HEK293T (cell line): ENCODE measurements around the gene LTBP1.

Experiments used
- CTCF ChIA-PET: fragments of 350-600 bp; formaldehyde crosslinking; extraction: SDS; loops from one replicate; lab custom pipeline; 2021; ENCODE audit warnings: antibody characterized with exemption, inconsistent platforms; lab: Yijun Ruan, JAX
- POLR2A ChIA-PET: fragments of 350-600 bp; formaldehyde crosslinking; extraction: SDS; loops from one replicate; lab custom pipeline; 2020; ENCODE audit warnings: antibody characterized with exemption, inconsistent platforms; lab: Yijun Ruan, JAX
- DNase-seq: peaks from one replicate; pipeline ENCODE4 v3.0.0; 2012; ENCODE audit warnings: mixed read lengths; ENCODE audit errors: extremely low spot score
- ARNT ChIP-seq: fragments of 450-650 bp; IDR thresholded peaks from 2 replicates; pipeline ENCODE4 v1.6.1; 2017; ENCODE audit warnings: mild to moderate bottlenecking
- BHLHE40 ChIP-seq: fragments of 450-650 bp; IDR thresholded peaks from 2 replicates; pipeline ENCODE4 v1.6.1; 2016; ENCODE audit warnings: mild to moderate bottlenecking, moderate library complexity, borderline replicate concordance
- CTBP1 ChIP-seq: fragments of 450-650 bp; IDR thresholded peaks from 2 replicates; pipeline ENCODE4 v1.6.1; 2016; ENCODE audit warnings: borderline replicate concordance
- ELF4 ChIP-seq: fragments of 450-650 bp; IDR thresholded peaks from 2 replicates; pipeline ENCODE4 v1.6.1; 2017; ENCODE audit warnings: antibody characterized with exemption
- FOXA1 ChIP-seq: fragments of 450-650 bp; IDR thresholded peaks from 2 replicates; pipeline ENCODE4 v1.6.1; 2016; ENCODE audit warnings: mild to moderate bottlenecking
- FOXK2 ChIP-seq: fragments of 450-650 bp; IDR thresholded peaks from 2 replicates; pipeline ENCODE4 v1.6.1; 2016; ENCODE audit warnings: mild to moderate bottlenecking
- FOXM1 ChIP-seq: fragments of 450-650 bp; IDR thresholded peaks from 2 replicates; pipeline ENCODE4 v1.6.1; 2017; ENCODE audit warnings: mild to moderate bottlenecking, borderline replicate concordance
- HDGF ChIP-seq: fragments of 450-650 bp; IDR thresholded peaks from 2 replicates; pipeline ENCODE4 v1.6.1; 2017; ENCODE audit warnings: antibody characterized with exemption, borderline replicate concordance
- L3MBTL2 ChIP-seq: fragments of 450-650 bp; conservative IDR thresholded peaks from 2 replicates; pipeline ENCODE4 v1.6.1; 2016; ENCODE audit warnings: mild to moderate bottlenecking
- LEF1 ChIP-seq: fragments of 450-650 bp; IDR thresholded peaks from 2 replicates; pipeline ENCODE4 v1.6.1; 2017; ENCODE audit warnings: mild to moderate bottlenecking, borderline replicate concordance
- NFRKB ChIP-seq: fragments of 450-650 bp; IDR thresholded peaks from 2 replicates; pipeline ENCODE4 v1.6.1; 2016; ENCODE audit warnings: mild to moderate bottlenecking, moderate library complexity
- PKNOX1 ChIP-seq: fragments of 450-650 bp; IDR thresholded peaks from 2 replicates; pipeline ENCODE4 v1.6.1; 2016
- SP1 ChIP-seq: fragments of 450-650 bp; IDR thresholded peaks from 2 replicates; pipeline ENCODE4 v1.6.1; 2017
- SUZ12 ChIP-seq: fragments of 450-650 bp; IDR thresholded peaks from 2 replicates; pipeline ENCODE4 v1.6.1; 2016; ENCODE audit warnings: mild to moderate bottlenecking
- TARDBP ChIP-seq: fragments of 450-650 bp; IDR thresholded peaks from 2 replicates; pipeline ENCODE4 v1.6.1; 2016
- ZNF384 ChIP-seq: fragments of 450-650 bp; IDR thresholded peaks from 2 replicates; pipeline ENCODE4 v1.6.1; 2016

The LTBP1 gene

GRCh38 chr2:33013684-33014110, 66.9 kb downstream of the LTBP1 start:
- no peak for DNase-seq
- ChIA-PET POLR2A (no interaction called here), CTCF (no interaction called here)
- TF ChIP-seq L3MBTL2 (no peak), LEF1 (no peak), FOXM1 (no peak), TARDBP (no peak)

GRCh38 chr2:33014268-33014667, 67.5 kb downstream of the LTBP1 start:
- POLR2A ChIA-PET = no interaction called here
- DNase-seq = no peak
- CTCF ChIA-PET = no interaction called here
- TF ChIP-seq SUZ12 (no peak), CTBP1 (no peak), TARDBP (no peak), L3MBTL2 (no peak), FOXK2 (no peak), BHLHE40 (no peak), LEF1 (no peak), FOXM1 (no peak)

GRCh38 chr2:33015421-33016142, 68.8 kb downstream of the LTBP1 start:
- ChIA-PET CTCF (no interaction called here), POLR2A (no interaction called here)
- no peak for DNase-seq
- TF ChIP-seq HDGF = no peak
- TF ChIP-seq FOXK2 = no peak
- no peak for TF ChIP-seq ELF4
- no peak for TF ChIP-seq LEF1
- no peak for TF ChIP-seq FOXM1
- TF ChIP-seq TARDBP = no peak
- no peak for TF ChIP-seq L3MBTL2
- TF ChIP-seq NFRKB = no peak
- TF ChIP-seq BHLHE40 = no peak
- no peak for TF ChIP-seq FOXA1
- no peak for TF ChIP-seq ZNF384

GRCh38 chr2:33018271-33018670, 71.5 kb downstream of the LTBP1 start:
- TF ChIP-seq TARDBP = no peak
- no peak for TF ChIP-seq FOXM1
- no peak for TF ChIP-seq ZNF384
- no peak for TF ChIP-seq L3MBTL2
- no peak for TF ChIP-seq FOXK2
- TF ChIP-seq HDGF = no peak
- TF ChIP-seq SP1 = no peak
- no peak for TF ChIP-seq ARNT
- TF ChIP-seq ELF4 = no peak
- TF ChIP-seq NFRKB = no peak
- no peak for TF ChIP-seq PKNOX1
- TF ChIP-seq BHLHE40 = no peak
- ChIA-PET POLR2A (no interaction called here), CTCF (no interaction called here)
- no peak for DNase-seq

- CTCF ChIA-PET = no interaction called here
- TF ChIP-seq FOXK2 (no peak), ELF4 (no peak)
- POLR2A ChIA-PET = no interaction called here
- no peak for DNase-seq
Measured at GRCh38 chr2:33019796-33020195, 73.0 kb downstream of the LTBP1 start.

GRCh38 chr2:33020883-33021282, 74.1 kb downstream of the LTBP1 start:
- no peak for DNase-seq
- POLR2A ChIA-PET = no interaction called here
- TF ChIP-seq ARNT (no peak), ELF4 (no peak), CTBP1 (no peak), TARDBP (no peak), FOXM1 (no peak), FOXK2 (no peak), ZNF384 (no peak), NFRKB (no peak), BHLHE40 (no peak), SP1 (no peak), SUZ12 (no peak), LEF1 (no peak), FOXA1 (no peak)
- CTCF ChIA-PET = no interaction called here

- ChIA-PET CTCF (interaction anchor here (1.1 kb wide), 1 partner anchor 12 kb away, joined by 3 read pairs; no protein-coding TSS in a partner anchor), POLR2A (no interaction called here)
- no peak for TF ChIP-seq LEF1
- TF ChIP-seq HDGF = no peak
- no peak for TF ChIP-seq L3MBTL2
- no peak for TF ChIP-seq NFRKB
- no peak for TF ChIP-seq FOXK2
- TF ChIP-seq FOXM1 = no peak
- TF ChIP-seq SUZ12 = no peak
- no peak for TF ChIP-seq FOXA1
- TF ChIP-seq CTBP1 = no peak
- TF ChIP-seq BHLHE40 = no peak
- TF ChIP-seq PKNOX1 = no peak
- TF ChIP-seq TARDBP = no peak
- TF ChIP-seq ELF4 = no peak
- TF ChIP-seq ARNT = no peak
- no peak for TF ChIP-seq SP1
- no peak for TF ChIP-seq ZNF384
- DNase-seq = no peak
Measured at GRCh38 chr2:33021542-33022227, 74.9 kb downstream of the LTBP1 start.
